Measurements from ENCODE around the gene ZNF212. TPM values are rescaled to one million over a fixed set of nuclear protein-coding genes. Genes with fewer than 3 reads are reported as not detected.

ZNF212 gene
- 10.4 and 12.2 TPM in 2 replicates for polyA plus RNA-seq
- 11.7 and 11.9 TPM in 2 replicates for polyA minus RNA-seq

- Histone ChIP-seq H3F3A (ENCODE audit: insufficient read depth, low read length, poor library complexity, severe bottlenecking) (no peaks in the 10 kb centered on the region), H3K27ac (ENCODE audit: low read length) (peak within 1 kb of the TSS; percentile 85), H3K79me2 (replicated peaks; ENCODE audit: insufficient read depth, low read length) (peaks cover 22% of the 10 kb centered on the region)
Observed at GRCh38 chr7:149239345-149240143, at the start of gene ZNF212. ZNF212 (plus strand) TSS chr7:149239651; CDS start chr7:149239779, 128 bp downstream.

More at GRCh38 chr7:149239345-149240143, at the start of gene ZNF212:
- Histone ChIP-seq H2AFZ (ENCODE audit: low read depth, low read length) (peak within 1 kb of the TSS; percentile 73), H3K4me3 (ENCODE audit: low read length) (peak within 1 kb of the TSS; percentile 96), H3K9me3 (ENCODE audit: low read length) (no peaks in the 10 kb centered on the region), H3K36me3 (ENCODE audit: insufficient read depth, low read length) (no peaks in the 10 kb centered on the region), H3K9me2 (ENCODE audit: insufficient read depth, low read length) (no peaks in the 10 kb centered on the region), H3K9ac (ENCODE audit: low read length) (peak within 1 kb of the TSS; percentile 85), H3K27me3 (ENCODE audit: insufficient read depth, low read depth, low read length) (no peaks in the 10 kb centered on the region), H3K4me2 (ENCODE audit: low read length) (peak within 1 kb of the TSS; percentile 44), H4K20me1 (ENCODE audit: insufficient read depth) (no peaks in the 10 kb centered on the region)
- TF ChIP-seq CTCF (IDR thresholded peaks at IDR 0.05; ENCODE audit: poor library complexity, severe bottlenecking) (peak; percentile 96), RAD21 (conservative IDR thresholded peaks at IDR 0.05) (peak; percentile 68), POLR2AphosphoS5 (IDR thresholded peaks at IDR 0.05) (peak; percentile 80), TAF1 (IDR thresholded peaks at IDR 0.05; ENCODE audit: low read depth) (peak; percentile 64), EZH2 (IDR thresholded peaks at IDR 0.05; ENCODE audit: borderline replicate concordance, insufficient read depth, low read length, poor library complexity, severe bottlenecking) (no peak), EP300 (conservative IDR thresholded peaks at IDR 0.05; ENCODE audit: poor library complexity, severe bottlenecking) (peak; percentile 51), MXI1 (conservative IDR thresholded peaks at IDR 0.05; ENCODE audit: poor library complexity, severe bottlenecking) (peak; percentile 79), REST (IDR thresholded peaks at IDR 0.05; ENCODE audit: borderline replicate concordance) (peak; percentile 70), SMC3 (conservative IDR thresholded peaks at IDR 0.05; ENCODE audit: poor library complexity) (peak; percentile 75)

Measured in neural cell (in vitro differentiated cells).